Small intestine (tissue), 16 donors: Measurements from ENCODE around the gene HOATZ. TPM values are rescaled to one million over a fixed set of nuclear protein-coding genes. Genes with fewer than 3 reads are reported as not detected.

Experiments used
- DNase-seq, 2 donors: peaks; one replicate each; pipeline versions ENCODE4 v3.0.0 to v3.0.0-alpha.2; 2013
- FAIRE-seq: peaks from 2 replicates; lab custom pipeline; 2012; peaks lifted over from hg19 to GRCh38; lab: Jason Lieb, UNC
- H3K27ac ChIP-seq, 3 donors: one replicate each; pipeline ENCODE4 v1.5.1; 2013; ENCODE audit warnings: low read length in 2 of 3, mild to moderate bottlenecking in 2 of 3, control low read depth in 1 of 3, inconsistent platforms in 1 of 3, low read depth in 1 of 3, moderate library complexity in 1 of 3
- H3K27me3 ChIP-seq, 3 donors: one replicate each; pipeline ENCODE4 v1.6.1; 2013; ENCODE audit warnings: low read length in 3 of 3, inconsistent platforms in 1 of 3; ENCODE audit not compliant: control insufficient read depth in 3 of 3, insufficient read depth in 3 of 3
- H3K36me3 ChIP-seq, 3 donors: one replicate each; pipeline ENCODE4 v1.6.1; 2013; ENCODE audit warnings: low read length in 3 of 3, inconsistent platforms in 1 of 3, low read depth in 1 of 3, mild to moderate bottlenecking in 1 of 3, moderate library complexity in 1 of 3; ENCODE audit not compliant: control insufficient read depth in 3 of 3, insufficient read depth in 2 of 3
- H3K4me1 ChIP-seq, 3 donors: one replicate each; pipeline ENCODE4 v1.6.1; 2013; ENCODE audit warnings: low read length in 2 of 3, inconsistent platforms in 1 of 3, low read depth in 1 of 3, mild to moderate bottlenecking in 1 of 3, moderate library complexity in 1 of 3; ENCODE audit not compliant: control insufficient read depth in 3 of 3, insufficient read depth in 2 of 3
- H3K4me3 ChIP-seq, 3 donors: one replicate each; pipeline ENCODE4 v1.5.1; 2013; ENCODE audit warnings: low read length in 3 of 3, control low read depth in 1 of 3, inconsistent platforms in 1 of 3, low read depth in 1 of 3, mild to moderate bottlenecking in 1 of 3, moderate library complexity in 1 of 3
- H3K9me3 ChIP-seq, 2 donors: one replicate each; pipeline ENCODE4 v1.6.1; 2013; ENCODE audit warnings: low read depth in 1 of 2, low read length in 1 of 2; ENCODE audit not compliant: control insufficient read depth in 2 of 2, insufficient read depth in 1 of 2
- WGBS, 3 donors: extraction: QIAGEN DNeasy Blood & Tissue Kit; methylation state at CpG; one replicate each; pipeline ENCODE4 v1.1.7; 2013; 5-methylcytosine and 5-hydroxymethylcytosine counted together
- long read RNA-seq, 10 donors: transcript quantifications; one replicate each; lab custom pipeline, GENCODE V29; 2026
- polyA plus RNA-seq, 4 donors: library from polyadenylated mRNA; stranded (reverse) in 3 of 4; unstranded in 1 of 4; fragments of 200-250 nt in 3 of 4; fragments of 120-200 nt in 1 of 4; gene quantifications; one replicate each; pipeline versions ENCODE4 v1.2.1 to v1.2.3, GENCODE V29; 2013
- donor health status: healthy with polysubstance abuse.
- donor health status: control.
- donor health status: control.
- donor health status: Bipolar disorder and iron deficiency.
- donor health status: healthy.

Gene HOATZ
- polyA plus RNA-seq: under 1 TPM in 1 of 4 donors, not detected in 3; 0.03 TPM
- long read RNA-seq, donor 1: 0 reads
- long read RNA-seq, donor 2: 0 reads
- long read RNA-seq, donor 3: 0 reads
- long read RNA-seq, donor 4: 0 reads
- long read RNA-seq, donor 5: 0 reads
- long read RNA-seq, donor 6: 0 reads
- long read RNA-seq, donor 7: 0 reads
- long read RNA-seq, donor 8: 0 reads
- long read RNA-seq, donor 9: 0 reads
- long read RNA-seq, donor 10: 0 reads

DNA sequence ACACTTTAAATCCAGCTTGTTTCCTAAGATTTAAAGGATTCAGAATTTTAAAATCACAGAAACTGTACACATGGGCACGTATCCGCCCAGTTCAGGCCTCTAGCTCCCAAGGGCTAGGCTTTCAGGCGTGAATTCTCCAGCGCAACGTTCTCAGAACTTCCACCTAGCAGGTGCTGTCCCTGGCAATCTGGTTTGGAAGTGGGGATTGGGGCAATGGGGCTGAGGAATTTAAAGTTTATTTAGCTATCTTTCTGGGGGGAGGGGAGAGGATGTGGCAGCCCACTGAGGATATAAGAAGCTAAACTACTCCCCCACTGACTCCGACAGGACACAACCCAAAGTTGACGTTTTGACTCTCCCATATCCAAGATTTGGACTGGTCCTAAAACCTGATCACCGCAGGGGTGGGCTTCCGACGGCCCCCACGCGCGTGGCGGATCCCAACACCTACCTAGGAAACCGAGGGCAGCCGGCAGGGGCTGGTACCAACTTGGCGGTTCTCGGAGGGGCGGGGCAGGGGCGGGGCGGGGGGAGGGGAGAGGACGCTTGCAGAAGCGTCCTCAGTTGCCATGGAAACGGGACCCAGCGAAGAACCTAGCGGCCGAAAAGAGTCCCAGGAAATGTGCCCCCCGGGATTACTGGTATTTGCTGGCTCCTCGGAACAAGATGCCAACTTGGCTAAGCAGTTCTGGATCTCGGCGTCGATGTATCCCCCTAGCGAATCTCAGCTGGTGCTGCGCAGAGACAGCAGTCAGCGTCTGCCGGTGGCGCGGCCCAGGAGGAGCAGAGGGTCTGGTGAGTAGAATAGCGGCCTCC, at the start of gene HOATZ:
HOATZ (plus strand) TSS at position 563 of the 816 bp plus-strand sequence; CDS start at position 570, 7 bp downstream.
- Histone ChIP-seq H3K9me3 (no peaks in the 10 kb centered on the region), H3K4me3 (no peak within 1 kb of the TSS), H3K4me1 (peaks cover 0 to 4% (median 3%) of the 10 kb centered on the region in 3 donors), H3K27ac (no peak within 1 kb of the TSS), H3K27me3 (peaks cover 0 to 51% (median 11%) of the 10 kb centered on the region in 3 donors), H3K36me3 (no peaks in the 10 kb centered on the region)
- 16 to 18% (median 17%) methylated on average over 34 to 39 of the region's 39 CpGs for WGBS, 3 donors
- peak in 1 of 2 donors; percentile 19 for DNase-seq
- no peak for FAIRE-seq

DNA sequence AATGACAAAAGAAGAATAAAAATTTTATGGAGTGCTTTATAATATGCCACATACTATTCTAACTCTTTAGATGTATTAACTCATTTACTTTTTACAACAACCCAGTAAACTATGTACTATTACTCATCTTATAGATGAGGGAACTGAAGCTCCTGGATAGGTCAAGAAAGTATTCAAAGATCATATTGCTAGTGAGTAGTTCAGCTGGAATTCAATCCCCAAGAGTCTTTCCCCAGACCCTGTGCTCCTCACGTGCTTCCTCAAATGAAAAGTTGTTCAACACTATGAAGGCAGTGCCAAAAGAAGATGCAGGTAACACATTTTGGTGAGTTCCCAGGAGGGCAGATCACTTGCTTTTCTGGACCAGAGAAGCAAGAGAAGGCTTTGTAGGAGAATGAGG, 49.2 kb upstream of the HOATZ start:
- H3K27me3 ChIP-seq: peaks cover 0 to 16% (median 0%) of the 10 kb centered on the region in 3 donors
- no peak overlapping the region for H3K27ac ChIP-seq
- no peaks in the 10 kb centered on the region for H3K9me3 ChIP-seq
- H3K36me3 ChIP-seq: no peaks in the 10 kb centered on the region
- H3K4me1 ChIP-seq: no peaks in the 10 kb centered on the region
- H3K4me3 ChIP-seq: no peak overlapping the region
- no peak for FAIRE-seq
- no peak for DNase-seq
- 76 to 95% (median 78%) methylated on average over 1 of the region's 1 CpG for WGBS, 3 donors

DNA sequence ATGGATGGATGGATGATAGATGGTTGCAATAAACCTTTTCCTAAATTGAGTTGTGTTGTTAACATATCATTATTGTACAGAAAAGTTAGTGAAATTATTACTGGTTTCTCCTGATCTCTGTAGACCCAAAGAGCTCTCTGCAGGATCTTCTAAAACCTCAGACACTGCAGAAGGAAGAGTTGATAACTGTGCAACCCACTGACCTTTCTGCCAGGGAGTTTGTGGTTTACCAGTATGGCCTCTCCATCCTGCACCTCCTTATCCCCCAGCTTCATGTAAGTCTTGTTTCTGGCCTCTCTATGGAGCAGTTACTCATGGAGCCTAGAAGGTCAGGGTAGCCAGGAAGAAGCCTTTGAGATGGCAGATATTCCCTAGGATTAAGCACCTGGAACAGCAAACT, 48.0 kb upstream of the HOATZ start:
- no peak for DNase-seq
- Histone ChIP-seq H3K36me3 (no peaks in the 10 kb centered on the region), H3K27ac (no peak overlapping the region), H3K4me3 (no peak overlapping the region), H3K27me3 (peaks cover 0 to 16% (median 0%) of the 10 kb centered on the region in 3 donors), H3K4me1 (no peaks in the 10 kb centered on the region), H3K9me3 (no peaks in the 10 kb centered on the region)
- FAIRE-seq: no peak

DNA sequence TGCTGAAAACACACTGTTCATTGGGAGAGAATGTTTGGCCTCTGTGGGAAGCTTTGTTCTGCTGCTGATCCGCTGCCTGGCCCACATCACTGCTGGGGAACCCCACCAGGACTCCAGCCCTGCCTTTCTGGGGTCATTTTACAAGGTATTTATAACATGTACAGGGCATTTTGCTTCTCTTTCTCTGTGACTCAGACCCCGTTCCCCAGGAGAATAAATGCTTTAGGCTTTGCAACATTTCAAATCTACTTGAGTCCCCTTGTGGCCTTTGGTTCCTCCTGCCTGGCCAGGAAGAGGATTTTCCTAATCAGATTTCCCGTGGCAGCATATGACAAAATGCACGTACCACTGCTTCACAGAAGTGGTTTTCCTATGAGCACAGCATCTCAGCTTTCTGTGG, 45.4 kb upstream of the HOATZ start:
- Histone ChIP-seq H3K36me3 (no peaks in the 10 kb centered on the region), H3K27me3 (peaks cover 0 to 13% (median 0%) of the 10 kb centered on the region in 3 donors), H3K9me3 (no peaks in the 10 kb centered on the region), H3K27ac (no peak overlapping the region), H3K4me3 (no peak overlapping the region), H3K4me1 (no peaks in the 10 kb centered on the region)
- 39 to 49% (median 46%) methylated on average over 4 of the region's 4 CpGs for WGBS, 3 donors
- no peak for DNase-seq
- FAIRE-seq: no peak

DNA sequence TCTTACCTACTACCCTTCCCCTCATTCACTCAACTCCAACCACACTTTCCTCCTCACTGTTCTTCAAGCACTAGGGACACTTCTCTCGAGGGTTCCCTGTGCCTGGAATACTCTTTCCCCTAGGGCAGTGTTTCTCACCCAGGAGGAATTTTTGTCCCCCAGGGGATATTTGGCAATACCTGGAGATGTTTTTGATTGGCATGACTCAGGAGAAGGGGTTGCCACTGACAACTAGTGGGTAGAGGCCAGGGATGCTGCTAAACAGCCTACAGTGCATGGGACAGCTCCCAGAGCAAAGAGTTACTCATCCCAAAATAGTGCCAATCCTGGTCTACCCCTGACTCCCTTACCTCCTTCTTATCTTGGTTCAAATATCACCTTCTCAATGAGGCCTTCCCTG, 42.4 kb upstream of the HOATZ start:
- H3K9me3 ChIP-seq: no peaks in the 10 kb centered on the region
- H3K36me3 ChIP-seq: no peaks in the 10 kb centered on the region
- DNase-seq (no peak), FAIRE-seq (no peak)
- 79 to 92% (median 82%) methylated on average over 1 of the region's 1 CpG for WGBS, 3 donors
- no peak overlapping the region for H3K4me3 ChIP-seq
- no peak overlapping the region for H3K27ac ChIP-seq
- H3K4me1 ChIP-seq: no peaks in the 10 kb centered on the region
- H3K27me3 ChIP-seq: peaks cover 0 to 6% (median 0%) of the 10 kb centered on the region in 3 donors

DNA sequence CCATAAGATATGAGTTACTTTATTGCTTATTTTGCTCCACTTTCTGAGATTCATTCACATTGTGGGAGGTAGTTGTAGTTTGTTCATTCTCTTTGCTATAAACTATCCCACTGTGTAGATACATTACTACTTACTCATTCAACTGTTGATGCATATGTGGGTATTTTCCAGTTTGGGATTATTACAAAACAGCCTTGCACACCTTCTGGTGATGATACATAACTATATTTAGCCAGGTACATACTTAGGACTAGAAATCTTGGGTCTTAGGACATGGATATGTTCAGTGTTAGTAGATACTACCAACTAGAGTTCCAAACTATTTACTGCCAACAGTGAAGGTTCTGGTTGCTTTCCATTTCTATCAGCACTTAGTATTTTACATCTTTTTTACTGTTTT, 40.1 kb upstream of the HOATZ start:
- Histone ChIP-seq H3K27me3 (no peaks in the 10 kb centered on the region), H3K9me3 (no peaks in the 10 kb centered on the region), H3K4me3 (no peak overlapping the region), H3K4me1 (no peaks in the 10 kb centered on the region), H3K27ac (no peak overlapping the region), H3K36me3 (no peaks in the 10 kb centered on the region)
- DNase-seq: no peak
- FAIRE-seq: no peak

DNA sequence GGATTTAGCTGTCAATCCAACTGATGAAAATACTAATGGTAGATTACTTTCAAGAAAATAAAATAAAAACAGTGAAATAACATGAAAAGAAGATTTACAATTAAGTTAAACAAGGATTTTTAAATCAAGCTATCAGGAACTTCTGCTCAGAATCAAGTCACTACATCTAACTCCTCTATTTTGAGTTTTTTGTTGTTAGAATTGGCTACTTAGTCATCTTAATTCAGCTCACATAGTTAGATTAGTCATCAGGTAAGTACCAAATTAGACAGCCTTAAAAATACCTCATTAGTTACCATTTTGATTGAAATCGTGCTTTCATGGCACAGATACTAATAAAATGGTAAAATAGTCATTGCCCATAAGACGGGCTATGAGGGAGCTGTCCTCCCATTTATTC, 38.2 kb upstream of the HOATZ start:
- no peak overlapping the region for H3K27ac ChIP-seq
- WGBS, 3 donors: 28 to 40% (median 33%) methylated on average over 2 of the region's 2 CpGs
- no peaks in the 10 kb centered on the region for H3K27me3 ChIP-seq
- no peak for DNase-seq
- no peaks in the 10 kb centered on the region for H3K9me3 ChIP-seq
- H3K36me3 ChIP-seq: no peaks in the 10 kb centered on the region
- FAIRE-seq: no peak
- no peak overlapping the region for H3K4me3 ChIP-seq
- no peaks in the 10 kb centered on the region for H3K4me1 ChIP-seq

DNA sequence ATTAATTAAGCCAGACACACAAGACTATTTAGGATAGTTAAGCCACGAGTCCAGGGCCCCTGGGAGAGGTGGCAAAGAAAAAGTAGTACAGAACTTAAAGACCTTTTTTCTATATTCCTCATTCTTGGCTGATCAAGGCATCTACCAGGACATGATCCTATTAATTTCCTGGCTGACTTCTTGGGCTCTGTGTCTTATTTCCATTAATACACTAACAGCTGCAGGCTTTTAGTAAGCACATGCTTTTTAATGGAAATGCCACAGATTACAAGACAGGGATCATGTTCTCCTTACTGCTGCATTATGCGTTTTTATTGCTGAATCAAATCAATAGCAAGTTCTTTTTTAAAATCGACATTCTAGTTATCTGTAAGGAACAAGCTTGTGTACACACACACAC, 37.6 kb upstream of the HOATZ start:
- Histone ChIP-seq H3K4me1 (no peaks in the 10 kb centered on the region), H3K9me3 (no peaks in the 10 kb centered on the region), H3K4me3 (no peak overlapping the region), H3K27me3 (no peaks in the 10 kb centered on the region), H3K36me3 (no peaks in the 10 kb centered on the region), H3K27ac (no peak overlapping the region)
- DNase-seq (no peak), FAIRE-seq (no peak)
- 14 to 51% (median 21%) methylated on average over 3 of the region's 3 CpGs for WGBS, 3 donors
